WTC11 (cell line): ENCODE measurements around the gene VCL. TPM values are rescaled to one million over a fixed set of nuclear protein-coding genes. Genes with fewer than 3 reads are reported as not detected.

ENCODE experiments used
- ATAC-seq: fragments of 200-7000 bp; cut with Tn5 transposase; 2 replicates; pipeline ENCODE4 v1.10.0; 2021; ENCODE audit warnings: mild to moderate bottlenecking, moderate library complexity
- CTCF ChIA-PET: fragments of 300-600 bp; sonication (Branson Sonifier 250); formaldehyde crosslinking; loops from one replicate; lab custom pipeline; 2021; ENCODE audit warnings: antibody characterized with exemption; lab: Charles Lee
- POLR2A ChIA-PET: fragments of 350-600 bp; sonication (Branson Sonifier 250); formaldehyde crosslinking; loops from one replicate; lab custom pipeline; 2021; ENCODE audit warnings: antibody characterized with exemption; lab: Charles Lee
- DNase-seq: peaks from one replicate; pipeline ENCODE4 v3.0.0; 2021; ENCODE audit warnings: low spot score
- H3K27ac Mint-ChIP-seq: 2 replicates; pipeline ENCODE4 v1.8.0; 2021; ENCODE audit warnings: mixed read lengths
- H3K27me3 Mint-ChIP-seq: 2 replicates; pipeline ENCODE4 v1.8.0; 2021; ENCODE audit warnings: low read depth, mild to moderate bottlenecking, moderate library complexity, mixed read lengths
- H3K36me3 Mint-ChIP-seq: 2 replicates; pipeline ENCODE4 v1.8.0; 2021; ENCODE audit warnings: mixed read lengths
- H3K4me1 Mint-ChIP-seq: 2 replicates; pipeline ENCODE4 v1.8.0; 2022; ENCODE audit warnings: mixed read lengths
- H3K4me3 Mint-ChIP-seq: 2 replicates; pipeline ENCODE4 v1.8.0; 2021; ENCODE audit warnings: mild to moderate bottlenecking, moderate library complexity, mixed read lengths
- H3K9me3 Mint-ChIP-seq: 2 replicates; pipeline ENCODE4 v1.8.0; 2021; ENCODE audit warnings: mixed read lengths
- AR ChIP-seq: fragments of 250-450 bp; sonication (Bioruptor Pico); IDR thresholded peaks from 2 replicates; pipeline ENCODE4 v1.9.0; 2021; ENCODE audit warnings: mild to moderate bottlenecking
- ARID4B ChIP-seq: sonication (generic); formaldehyde crosslinking; IDR thresholded peaks from 2 replicates; pipeline ENCODE4 v1.8.0; 2023; ENCODE audit warnings: missing genetic modification reagents, mild to moderate bottlenecking, borderline replicate concordance
- ATF2 ChIP-seq: sonication (generic); formaldehyde crosslinking; IDR thresholded peaks from 2 replicates; pipeline ENCODE4 v1.8.1; 2022; ENCODE audit warnings: low read depth, missing genetic modification reagents, borderline replicate concordance
- ATF6 ChIP-seq: sonication (generic); formaldehyde crosslinking; IDR thresholded peaks from 2 replicates; pipeline ENCODE4 v1.8.1; 2023; ENCODE audit warnings: mild to moderate bottlenecking, missing genetic modification reagents
- E2F4 ChIP-seq: sonication (generic); formaldehyde crosslinking; IDR thresholded peaks from 2 replicates; pipeline ENCODE4 v1.8.1; 2022; ENCODE audit warnings: low read depth, mild to moderate bottlenecking, moderate library complexity, missing genetic modification reagents, borderline replicate concordance
- ESRRA ChIP-seq: sonication (generic); formaldehyde crosslinking; IDR thresholded peaks from 2 replicates; pipeline ENCODE4 v1.8.1; 2022; ENCODE audit warnings: mild to moderate bottlenecking, missing genetic modification reagents, borderline replicate concordance
- FOXJ3 ChIP-seq: sonication (generic); formaldehyde crosslinking; IDR thresholded peaks from 2 replicates; pipeline ENCODE4 v1.9.0; 2021; ENCODE audit warnings: missing genetic modification reagents, mild to moderate bottlenecking, borderline replicate concordance
- MAX ChIP-seq: sonication (generic); formaldehyde crosslinking; IDR thresholded peaks from 2 replicates; pipeline ENCODE4 v1.8.0; 2022; ENCODE audit warnings: mild to moderate bottlenecking, missing genetic modification reagents
- MYBL2 ChIP-seq: sonication (generic); formaldehyde crosslinking; IDR thresholded peaks from 2 replicates; pipeline ENCODE4 v1.8.1; 2023; ENCODE audit warnings: mild to moderate bottlenecking, moderate library complexity, missing genetic modification reagents
- PREB ChIP-seq: sonication (generic); formaldehyde crosslinking; IDR thresholded peaks from 2 replicates; pipeline ENCODE4 v1.8.1; 2022; ENCODE audit warnings: mild to moderate bottlenecking, missing genetic modification reagents, moderate library complexity, borderline replicate concordance
- RORB ChIP-seq: fragments of 250-450 bp; sonication (Bioruptor Pico); IDR thresholded peaks from 2 replicates; pipeline ENCODE4 v1.9.0; 2021; ENCODE audit warnings: mild to moderate bottlenecking
- SOX15 ChIP-seq: fragments of 250-450 bp; sonication (Bioruptor Pico); IDR thresholded peaks from 2 replicates; pipeline ENCODE4 v1.9.0; 2021; ENCODE audit warnings: mild to moderate bottlenecking
- ZNF121 ChIP-seq: sonication (generic); formaldehyde crosslinking; IDR thresholded peaks from 2 replicates; pipeline ENCODE4 v1.8.0; 2023; ENCODE audit warnings: missing genetic modification reagents
- total RNA-seq: library from RNA; stranded (reverse); gene quantifications from 3 replicates; pipeline ENCODE4 v1.2.3, GENCODE V29; 2021

VCL gene
- total RNA-seq, 1 experiment from 2014 or later = 225 TPM

- Mint-ChIP-seq H3K4me3 (no peak overlapping the region), H3K9me3 (no peaks in the 10 kb centered on the region), H3K36me3 (peaks cover 12% of the 10 kb centered on the region), H3K27me3 (no peaks in the 10 kb centered on the region), H3K27ac (peak overlapping the region; percentile 59), H3K4me1 (peaks cover 58% of the 10 kb centered on the region)
- no peak for DNase-seq
- POLR2A ChIA-PET = no interaction called here
- CTCF ChIA-PET = interaction anchor here (0.8 to 1.4 kb wide), 2 partner anchors 16 to 93 kb away, joined by 3 to 4 read pairs; no protein-coding TSS in a partner anchor
- ATAC-seq = peak; percentile 9; the same call in 1 of the 2 replicates
- TF ChIP-seq ARID4B (CRISPR knock-in tag) (no peak), ATF2 (no peak), ATF6 (no peak), RORB (CRISPR knock-in tag) (no peak), E2F4 (CRISPR knock-in tag) (no peak), MYBL2 (CRISPR knock-in tag) (no peak), SOX15 (CRISPR knock-in tag) (no peak), ZNF121 (CRISPR knock-in tag) (no peak), MAX (CRISPR knock-in tag) (no peak), AR (no peak), PREB (CRISPR knock-in tag) (no peak), FOXJ3 (no peak), ESRRA (no peak)
Measured at GRCh38 chr10:74033702-74034101, 35.8 kb downstream of the VCL start.
